ENCODE data around the gene ORM2.

DNA sequence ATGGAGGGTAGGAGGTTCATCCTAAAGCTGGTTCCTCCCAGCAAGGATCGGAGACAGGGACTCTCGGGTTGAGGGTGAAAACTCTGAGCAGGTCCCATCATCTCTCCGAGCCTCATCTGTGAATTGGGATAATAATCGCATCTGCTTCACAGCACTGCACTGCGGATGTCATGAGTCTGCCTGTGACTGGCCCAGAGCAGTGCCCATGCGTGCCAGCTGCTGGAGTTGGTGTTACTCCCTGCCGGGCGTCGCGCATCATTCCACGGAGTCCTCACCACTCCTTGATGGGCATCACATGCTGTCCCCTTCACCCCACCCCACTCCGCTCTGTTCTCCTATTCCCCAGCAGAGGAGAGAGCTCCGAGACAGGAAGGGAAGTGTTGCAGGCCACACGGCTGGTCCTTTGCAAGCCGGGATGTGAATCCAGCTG lies 41.9 kb upstream of the ORM2 start:
- no peak for TF ChIP-seq CTCF (IDR thresholded peaks at IDR 0.05)
- no peak for TF ChIP-seq POLR2A (IDR thresholded peaks at IDR 0.05)

Data from Peyer's patch (tissue), 4 donors.